ENCODE results near the gene MLLT6. TPM values are rescaled to one million over a fixed set of nuclear protein-coding genes. Genes with fewer than 3 reads are reported as not detected.
A peak's percentile ranks its signal among the peaks of the same experiment; 100 is the strongest.

The MLLT6 gene
- total and polyA plus RNA-seq, 2 of the 13 experiments (the other 11 are each of a cell fraction or from before 2014, with no cell fraction given), result 50.7 to 69.5 TPM

DNA sequence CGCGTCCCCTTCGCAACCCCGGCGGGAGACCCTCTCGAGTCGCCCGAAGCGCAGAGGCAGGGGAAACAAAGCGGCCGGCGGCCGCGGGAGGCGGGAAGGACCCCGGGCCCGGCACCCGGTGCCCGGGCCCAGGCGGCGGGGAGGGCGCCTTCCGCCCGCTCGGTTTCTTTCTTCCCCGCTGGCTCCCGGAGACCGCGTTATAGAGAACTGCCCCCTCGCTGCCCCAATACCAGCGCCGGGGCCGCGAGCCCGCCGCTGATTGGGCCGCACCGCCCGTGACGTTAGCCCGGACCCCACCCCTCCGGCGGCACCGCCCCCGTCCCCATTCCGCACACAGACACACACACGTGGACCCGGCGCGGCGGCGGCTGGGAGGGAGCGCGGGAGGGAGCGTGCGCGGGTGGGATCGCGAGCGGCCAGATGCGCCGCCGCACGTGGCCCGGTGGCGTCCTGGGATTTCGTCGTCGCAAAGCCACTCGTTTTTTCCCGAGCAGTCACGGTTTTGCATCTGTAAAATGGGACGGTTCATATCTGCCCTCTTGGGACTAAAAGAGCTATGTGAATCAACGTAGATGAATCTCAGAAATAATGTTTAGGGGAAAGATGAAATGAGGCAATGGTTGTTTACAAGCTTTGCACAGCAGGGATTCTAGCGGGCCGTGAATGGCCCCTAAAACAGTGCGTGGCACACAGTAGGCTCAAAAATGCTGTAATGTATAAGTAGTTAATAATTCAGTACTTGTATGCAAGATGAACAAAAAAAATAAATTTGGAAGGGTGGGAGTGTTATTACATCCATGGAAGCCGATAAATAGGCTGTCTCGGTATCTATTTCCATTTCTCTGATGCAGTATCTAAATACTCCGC is 30.1 kb upstream of the MLLT6 start, which contains the start of gene EPOP (continued):
- TF ChIP-seq ZNF75D (CRISPR knock-in tag; IDR thresholded peaks at IDR 0.05; ENCODE audit: borderline replicate concordance) (no peak), U2AF1 (optimal IDR thresholded peaks at IDR 0.05; ENCODE audit: low read depth, low read length) (no peak), PCBP2 (optimal IDR thresholded peaks at IDR 0.05; ENCODE audit: low read depth, low read length, poor library complexity, severe bottlenecking) (no peak), TOPORS (CRISPR knock-in tag; IDR thresholded peaks at IDR 0.05) (peak; percentile 77; the same call in 1 of the 2 replicates), MIXL1 (CRISPR knock-in tag; IDR thresholded peaks at IDR 0.05) (peak; percentile 87), NR1H2 (CRISPR knock-in tag; IDR thresholded peaks at IDR 0.05; ENCODE audit: borderline replicate concordance, low read depth) (peak; percentile 83; the same call in 1 of the 2 replicates), SMYD3 (CRISPR knock-in tag; IDR thresholded peaks at IDR 0.05) (peak; percentile 94)
- TF ChIP-seq, protein P1, sequence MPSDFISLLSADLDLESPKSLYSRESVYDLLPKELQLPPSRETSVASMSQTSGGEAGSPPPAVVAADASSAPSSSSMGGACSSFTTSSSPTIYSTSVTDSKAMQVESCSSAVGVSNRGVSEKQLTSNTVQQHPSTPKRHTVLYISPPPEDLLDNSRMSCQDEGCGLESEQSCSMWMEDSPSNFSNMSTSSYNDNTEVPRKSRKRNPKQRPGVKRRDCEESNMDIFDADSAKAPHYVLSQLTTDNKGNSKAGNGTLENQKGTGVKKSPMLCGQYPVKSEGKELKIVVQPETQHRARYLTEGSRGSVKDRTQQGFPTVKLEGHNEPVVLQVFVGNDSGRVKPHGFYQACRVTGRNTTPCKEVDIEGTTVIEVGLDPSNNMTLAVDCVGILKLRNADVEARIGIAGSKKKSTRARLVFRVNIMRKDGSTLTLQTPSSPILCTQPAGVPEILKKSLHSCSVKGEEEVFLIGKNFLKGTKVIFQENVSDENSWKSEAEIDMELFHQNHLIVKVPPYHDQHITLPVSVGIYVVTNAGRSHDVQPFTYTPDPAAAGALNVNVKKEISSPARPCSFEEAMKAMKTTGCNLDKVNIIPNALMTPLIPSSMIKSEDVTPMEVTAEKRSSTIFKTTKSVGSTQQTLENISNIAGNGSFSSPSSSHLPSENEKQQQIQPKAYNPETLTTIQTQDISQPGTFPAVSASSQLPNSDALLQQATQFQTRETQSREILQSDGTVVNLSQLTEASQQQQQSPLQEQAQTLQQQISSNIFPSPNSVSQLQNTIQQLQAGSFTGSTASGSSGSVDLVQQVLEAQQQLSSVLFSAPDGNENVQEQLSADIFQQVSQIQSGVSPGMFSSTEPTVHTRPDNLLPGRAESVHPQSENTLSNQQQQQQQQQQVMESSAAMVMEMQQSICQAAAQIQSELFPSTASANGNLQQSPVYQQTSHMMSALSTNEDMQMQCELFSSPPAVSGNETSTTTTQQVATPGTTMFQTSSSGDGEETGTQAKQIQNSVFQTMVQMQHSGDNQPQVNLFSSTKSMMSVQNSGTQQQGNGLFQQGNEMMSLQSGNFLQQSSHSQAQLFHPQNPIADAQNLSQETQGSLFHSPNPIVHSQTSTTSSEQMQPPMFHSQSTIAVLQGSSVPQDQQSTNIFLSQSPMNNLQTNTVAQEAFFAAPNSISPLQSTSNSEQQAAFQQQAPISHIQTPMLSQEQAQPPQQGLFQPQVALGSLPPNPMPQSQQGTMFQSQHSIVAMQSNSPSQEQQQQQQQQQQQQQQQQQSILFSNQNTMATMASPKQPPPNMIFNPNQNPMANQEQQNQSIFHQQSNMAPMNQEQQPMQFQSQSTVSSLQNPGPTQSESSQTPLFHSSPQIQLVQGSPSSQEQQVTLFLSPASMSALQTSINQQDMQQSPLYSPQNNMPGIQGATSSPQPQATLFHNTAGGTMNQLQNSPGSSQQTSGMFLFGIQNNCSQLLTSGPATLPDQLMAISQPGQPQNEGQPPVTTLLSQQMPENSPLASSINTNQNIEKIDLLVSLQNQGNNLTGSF (CRISPR knock-in tag; IDR thresholded peaks at IDR 0.05), result peak; percentile 97
- TF ChIP-seq, protein P2, sequence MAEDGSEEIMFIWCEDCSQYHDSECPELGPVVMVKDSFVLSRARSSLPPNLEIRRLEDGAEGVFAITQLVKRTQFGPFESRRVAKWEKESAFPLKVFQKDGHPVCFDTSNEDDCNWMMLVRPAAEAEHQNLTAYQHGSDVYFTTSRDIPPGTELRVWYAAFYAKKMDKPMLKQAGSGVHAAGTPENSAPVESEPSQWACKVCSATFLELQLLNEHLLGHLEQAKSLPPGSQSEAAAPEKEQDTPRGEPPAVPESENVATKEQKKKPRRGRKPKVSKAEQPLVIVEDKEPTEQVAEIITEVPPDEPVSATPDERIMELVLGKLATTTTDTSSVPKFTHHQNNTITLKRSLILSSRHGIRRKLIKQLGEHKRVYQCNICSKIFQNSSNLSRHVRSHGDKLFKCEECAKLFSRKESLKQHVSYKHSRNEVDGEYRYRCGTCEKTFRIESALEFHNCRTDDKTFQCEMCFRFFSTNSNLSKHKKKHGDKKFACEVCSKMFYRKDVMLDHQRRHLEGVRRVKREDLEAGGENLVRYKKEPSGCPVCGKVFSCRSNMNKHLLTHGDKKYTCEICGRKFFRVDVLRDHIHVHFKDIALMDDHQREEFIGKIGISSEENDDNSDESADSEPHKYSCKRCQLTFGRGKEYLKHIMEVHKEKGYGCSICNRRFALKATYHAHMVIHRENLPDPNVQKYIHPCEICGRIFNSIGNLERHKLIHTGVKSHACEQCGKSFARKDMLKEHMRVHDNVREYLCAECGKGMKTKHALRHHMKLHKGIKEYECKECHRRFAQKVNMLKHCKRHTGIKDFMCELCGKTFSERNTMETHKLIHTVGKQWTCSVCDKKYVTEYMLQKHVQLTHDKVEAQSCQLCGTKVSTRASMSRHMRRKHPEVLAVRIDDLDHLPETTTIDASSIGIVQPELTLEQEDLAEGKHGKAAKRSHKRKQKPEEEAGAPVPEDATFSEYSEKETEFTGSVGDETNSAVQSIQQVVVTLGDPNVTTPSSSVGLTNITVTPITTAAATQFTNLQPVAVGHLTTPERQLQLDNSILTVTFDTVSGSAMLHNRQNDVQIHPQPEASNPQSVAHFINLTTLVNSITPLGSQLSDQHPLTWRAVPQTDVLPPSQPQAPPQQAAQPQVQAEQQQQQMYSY (CRISPR knock-in tag; IDR thresholded peaks at IDR 0.05), result peak; percentile 69
- TF ChIP-seq, protein P3, sequence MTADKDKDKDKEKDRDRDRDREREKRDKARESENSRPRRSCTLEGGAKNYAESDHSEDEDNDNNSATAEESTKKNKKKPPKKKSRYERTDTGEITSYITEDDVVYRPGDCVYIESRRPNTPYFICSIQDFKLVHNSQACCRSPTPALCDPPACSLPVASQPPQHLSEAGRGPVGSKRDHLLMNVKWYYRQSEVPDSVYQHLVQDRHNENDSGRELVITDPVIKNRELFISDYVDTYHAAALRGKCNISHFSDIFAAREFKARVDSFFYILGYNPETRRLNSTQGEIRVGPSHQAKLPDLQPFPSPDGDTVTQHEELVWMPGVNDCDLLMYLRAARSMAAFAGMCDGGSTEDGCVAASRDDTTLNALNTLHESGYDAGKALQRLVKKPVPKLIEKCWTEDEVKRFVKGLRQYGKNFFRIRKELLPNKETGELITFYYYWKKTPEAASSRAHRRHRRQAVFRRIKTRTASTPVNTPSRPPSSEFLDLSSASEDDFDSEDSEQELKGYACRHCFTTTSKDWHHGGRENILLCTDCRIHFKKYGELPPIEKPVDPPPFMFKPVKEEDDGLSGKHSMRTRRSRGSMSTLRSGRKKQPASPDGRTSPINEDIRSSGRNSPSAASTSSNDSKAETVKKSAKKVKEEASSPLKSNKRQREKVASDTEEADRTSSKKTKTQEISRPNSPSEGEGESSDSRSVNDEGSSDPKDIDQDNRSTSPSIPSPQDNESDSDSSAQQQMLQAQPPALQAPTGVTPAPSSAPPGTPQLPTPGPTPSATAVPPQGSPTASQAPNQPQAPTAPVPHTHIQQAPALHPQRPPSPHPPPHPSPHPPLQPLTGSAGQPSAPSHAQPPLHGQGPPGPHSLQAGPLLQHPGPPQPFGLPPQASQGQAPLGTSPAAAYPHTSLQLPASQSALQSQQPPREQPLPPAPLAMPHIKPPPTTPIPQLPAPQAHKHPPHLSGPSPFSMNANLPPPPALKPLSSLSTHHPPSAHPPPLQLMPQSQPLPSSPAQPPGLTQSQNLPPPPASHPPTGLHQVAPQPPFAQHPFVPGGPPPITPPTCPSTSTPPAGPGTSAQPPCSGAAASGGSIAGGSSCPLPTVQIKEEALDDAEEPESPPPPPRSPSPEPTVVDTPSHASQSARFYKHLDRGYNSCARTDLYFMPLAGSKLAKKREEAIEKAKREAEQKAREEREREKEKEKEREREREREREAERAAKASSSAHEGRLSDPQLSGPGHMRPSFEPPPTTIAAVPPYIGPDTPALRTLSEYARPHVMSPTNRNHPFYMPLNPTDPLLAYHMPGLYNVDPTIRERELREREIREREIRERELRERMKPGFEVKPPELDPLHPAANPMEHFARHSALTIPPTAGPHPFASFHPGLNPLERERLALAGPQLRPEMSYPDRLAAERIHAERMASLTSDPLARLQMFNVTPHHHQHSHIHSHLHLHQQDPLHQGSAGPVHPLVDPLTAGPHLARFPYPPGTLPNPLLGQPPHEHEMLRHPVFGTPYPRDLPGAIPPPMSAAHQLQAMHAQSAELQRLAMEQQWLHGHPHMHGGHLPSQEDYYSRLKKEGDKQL (CRISPR knock-in tag; IDR thresholded peaks at IDR 0.05; ENCODE audit: low read depth), result peak; percentile 81; the same call in 1 of the 2 replicates
- TF ChIP-seq, protein P4, sequence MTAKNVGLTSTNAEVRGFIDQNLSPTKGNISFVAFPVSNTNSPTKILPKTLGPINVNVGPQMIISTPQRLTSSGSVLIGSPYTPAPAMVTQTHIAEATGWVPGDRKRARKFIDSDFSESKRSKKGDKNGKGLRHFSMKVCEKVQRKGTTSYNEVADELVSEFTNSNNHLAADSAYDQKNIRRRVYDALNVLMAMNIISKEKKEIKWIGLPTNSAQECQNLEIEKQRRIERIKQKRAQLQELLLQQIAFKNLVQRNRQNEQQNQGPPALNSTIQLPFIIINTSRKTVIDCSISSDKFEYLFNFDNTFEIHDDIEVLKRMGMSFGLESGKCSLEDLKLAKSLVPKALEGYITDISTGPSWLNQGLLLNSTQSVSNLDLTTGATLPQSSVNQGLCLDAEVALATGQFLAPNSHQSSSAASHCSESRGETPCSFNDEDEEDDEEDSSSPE (CRISPR knock-in tag; IDR thresholded peaks at IDR 0.05), result peak; percentile 96

Data from HepG2 (cell line).